Gastroesophageal sphincter (tissue), 3 donors: ENCODE data around the gene BMERB1.

Experiments used
- EP300 ChIP-seq: sonication (generic); formaldehyde crosslinking; IDR thresholded peaks from one replicate; pipeline ENCODE4 v1.6.1; 2017; ENCODE audit warnings: antibody characterized with exemption, mild to moderate bottlenecking
- POLR2A ChIP-seq, 2 donors: fragments of 450-650 bp; IDR thresholded peaks; one replicate each; pipeline ENCODE4 v1.6.1; 2017; ENCODE audit warnings: antibody characterized with exemption in 2 of 2, mild to moderate bottlenecking in 2 of 2, moderate library complexity in 1 of 2
- TF ChIP-seq, protein P1 (sequence below), 4 experiments: fragments of 200-600 bp in 2 of 4; fragments of 450-650 bp in 2 of 4; sonication (generic) in 1 of 4; IDR thresholded peaks; one replicate each; pipeline ENCODE4 v1.5.1; 2017 to 2019; ENCODE audit warnings: antibody characterized with exemption in 4 of 4, mild to moderate bottlenecking in 2 of 4, moderate library complexity in 2 of 4

DNA sequence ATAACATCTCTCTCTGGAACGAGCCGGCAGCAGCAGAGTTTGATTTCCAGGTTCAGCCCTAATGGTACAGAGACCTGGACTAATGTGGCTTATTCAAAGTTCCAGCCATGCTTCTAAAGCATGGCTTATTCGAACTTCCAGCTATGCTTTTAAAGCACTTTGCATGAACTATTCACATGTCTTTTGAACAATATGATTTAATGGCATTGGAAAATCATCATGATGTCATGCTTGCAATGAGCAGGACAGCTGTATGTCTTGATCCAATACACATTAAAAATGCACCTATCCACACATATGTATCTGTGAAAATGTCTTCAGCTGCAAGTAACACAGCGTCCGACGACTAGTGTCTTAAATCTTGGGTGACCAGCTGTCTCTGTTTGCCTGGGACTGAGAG is 122.9 kb downstream of the BMERB1 start:
- TF ChIP-seq, protein P1, sequence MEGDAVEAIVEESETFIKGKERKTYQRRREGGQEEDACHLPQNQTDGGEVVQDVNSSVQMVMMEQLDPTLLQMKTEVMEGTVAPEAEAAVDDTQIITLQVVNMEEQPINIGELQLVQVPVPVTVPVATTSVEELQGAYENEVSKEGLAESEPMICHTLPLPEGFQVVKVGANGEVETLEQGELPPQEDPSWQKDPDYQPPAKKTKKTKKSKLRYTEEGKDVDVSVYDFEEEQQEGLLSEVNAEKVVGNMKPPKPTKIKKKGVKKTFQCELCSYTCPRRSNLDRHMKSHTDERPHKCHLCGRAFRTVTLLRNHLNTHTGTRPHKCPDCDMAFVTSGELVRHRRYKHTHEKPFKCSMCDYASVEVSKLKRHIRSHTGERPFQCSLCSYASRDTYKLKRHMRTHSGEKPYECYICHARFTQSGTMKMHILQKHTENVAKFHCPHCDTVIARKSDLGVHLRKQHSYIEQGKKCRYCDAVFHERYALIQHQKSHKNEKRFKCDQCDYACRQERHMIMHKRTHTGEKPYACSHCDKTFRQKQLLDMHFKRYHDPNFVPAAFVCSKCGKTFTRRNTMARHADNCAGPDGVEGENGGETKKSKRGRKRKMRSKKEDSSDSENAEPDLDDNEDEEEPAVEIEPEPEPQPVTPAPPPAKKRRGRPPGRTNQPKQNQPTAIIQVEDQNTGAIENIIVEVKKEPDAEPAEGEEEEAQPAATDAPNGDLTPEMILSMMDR (IDR thresholded peaks at IDR 0.05): no peak
- TF ChIP-seq EP300 (no peak), POLR2A (IDR thresholded peaks at IDR 0.05) (no peak)
